Measurements from ENCODE around the gene EZR.
"Not testable (repeated sequence)": the region's sequence is repeated elsewhere in the genome, so short reads cannot be mapped to it uniquely, and the experiment has no call there.

The EZR gene

DNA sequence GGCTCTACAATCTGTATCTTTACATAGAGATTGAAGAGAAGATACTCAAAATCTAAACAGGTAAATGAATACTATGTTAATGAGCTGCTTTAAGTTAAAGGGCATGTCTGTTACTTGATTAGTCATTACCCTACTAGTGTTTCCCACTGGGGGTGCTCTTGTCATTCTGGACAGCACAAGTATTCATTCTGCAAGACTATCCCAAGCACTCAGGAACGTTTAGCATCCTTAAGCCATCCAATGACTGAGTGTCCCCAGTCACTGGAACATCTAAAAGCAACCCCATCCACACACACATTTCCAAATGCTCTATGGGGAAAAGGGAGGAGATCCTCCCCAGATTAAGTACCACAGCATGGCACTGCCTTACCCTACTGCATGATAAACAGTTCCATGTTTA lies 25.7 kb downstream of the EZR start:
- DNase-seq: peak; percentile 65

DNA sequence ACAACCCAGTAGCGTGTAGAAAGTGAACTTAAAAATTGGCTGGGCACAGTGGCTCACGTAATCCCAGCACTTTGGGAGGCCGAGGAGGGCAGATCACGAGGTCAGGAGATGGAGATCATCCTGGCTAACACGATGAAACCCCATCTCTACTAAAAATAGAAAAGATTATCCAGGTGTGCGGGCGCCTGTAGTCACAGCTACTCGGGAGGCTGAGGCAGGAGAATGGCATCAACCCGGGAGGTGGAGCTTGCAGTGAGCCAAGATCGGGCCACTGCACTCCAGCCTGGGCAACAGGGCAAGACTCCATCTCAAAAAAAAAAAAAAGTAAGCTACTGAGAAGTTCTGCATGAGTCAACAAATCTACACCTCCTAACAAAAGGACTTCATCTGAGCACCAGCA lies 26.7 kb downstream of the EZR start:
- not testable (repeated sequence) for DNase-seq

DNA sequence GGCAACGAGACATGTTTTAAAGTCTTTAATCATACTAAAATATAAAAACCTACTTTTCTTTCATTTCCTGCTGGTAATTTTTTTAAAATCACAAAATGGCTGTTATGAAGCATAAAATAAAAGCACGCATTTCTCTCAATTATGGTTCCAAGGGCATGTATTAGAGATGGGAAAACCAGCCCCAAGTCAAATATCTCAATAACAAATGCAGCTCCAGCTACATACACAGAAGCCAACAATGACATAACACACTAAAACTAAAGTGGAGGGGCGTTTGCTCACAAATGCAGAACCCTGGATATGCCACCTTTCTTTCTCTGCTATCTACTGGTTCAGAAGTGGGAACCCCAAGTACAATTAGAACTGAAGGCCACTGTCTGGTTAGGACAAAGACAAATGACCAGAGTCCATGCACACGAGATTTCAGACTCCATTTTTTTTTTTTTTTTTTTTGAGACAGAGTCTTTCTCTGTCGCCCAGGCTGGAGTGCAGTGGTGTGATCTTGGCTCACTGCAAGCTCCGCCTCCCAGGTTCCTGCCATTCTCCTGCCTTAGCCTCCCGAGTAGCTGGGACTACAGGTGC lies 27.8 kb downstream of the EZR start:
- no peak for DNase-seq

DNA sequence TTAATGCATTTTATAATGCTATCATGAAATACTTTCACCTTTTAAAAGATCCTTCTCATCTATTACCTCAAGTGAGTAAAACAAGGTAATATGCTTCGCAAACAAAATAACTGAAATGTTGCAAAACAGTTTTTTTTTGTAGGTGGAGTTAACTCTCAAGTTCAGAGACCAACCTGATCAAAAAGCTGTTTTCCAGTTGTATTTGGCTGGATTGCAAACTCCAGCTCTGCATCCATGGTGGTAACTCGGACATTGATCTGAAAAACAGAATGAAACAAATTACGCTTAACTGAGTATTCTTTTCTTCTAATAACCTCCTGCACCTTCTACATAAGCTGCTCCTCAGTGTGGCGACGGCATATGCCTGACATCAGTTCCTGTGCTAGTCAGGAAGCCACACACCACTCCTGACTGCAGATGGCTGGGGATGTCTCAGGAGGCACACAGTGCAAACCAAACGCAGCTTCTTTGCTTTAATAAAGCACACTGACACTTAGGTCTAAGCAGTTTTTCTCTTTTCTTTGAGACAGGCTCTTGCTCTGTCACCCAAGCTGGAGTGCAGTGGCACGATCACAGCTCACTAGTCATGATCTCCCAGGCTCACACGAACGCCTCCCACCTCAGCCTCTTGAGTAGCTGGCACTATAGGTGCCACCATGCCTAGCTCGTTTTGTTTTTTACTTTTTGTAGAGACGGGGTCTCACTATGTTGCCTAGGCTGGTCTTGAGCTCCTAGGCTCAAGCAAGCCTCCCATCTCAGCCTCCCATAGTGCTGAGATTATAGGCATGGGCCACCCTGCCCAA lies 29.9 kb downstream of the EZR start:
- DNase-seq: peak; percentile 79

DNA sequence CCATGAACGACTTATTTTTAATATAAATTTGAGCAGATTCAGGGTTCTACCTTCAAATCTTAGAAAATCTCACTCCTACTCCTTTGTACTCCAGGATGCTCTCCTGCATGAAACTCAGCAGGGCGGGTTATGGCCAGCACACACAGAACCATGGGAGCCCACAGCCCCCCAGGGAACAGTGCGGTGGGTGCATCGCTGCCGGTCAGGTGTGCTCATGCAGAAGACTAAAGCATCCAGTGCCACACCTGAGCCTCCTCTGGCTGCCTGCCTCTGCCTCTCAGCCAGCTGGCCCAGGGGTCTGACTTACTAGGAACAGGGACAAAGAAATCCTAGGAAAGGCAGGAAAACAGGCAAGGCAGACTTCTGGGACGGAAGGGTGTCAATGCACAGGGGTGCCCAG lies 31.8 kb downstream of the EZR start:
- DNase-seq: no peak

DNA sequence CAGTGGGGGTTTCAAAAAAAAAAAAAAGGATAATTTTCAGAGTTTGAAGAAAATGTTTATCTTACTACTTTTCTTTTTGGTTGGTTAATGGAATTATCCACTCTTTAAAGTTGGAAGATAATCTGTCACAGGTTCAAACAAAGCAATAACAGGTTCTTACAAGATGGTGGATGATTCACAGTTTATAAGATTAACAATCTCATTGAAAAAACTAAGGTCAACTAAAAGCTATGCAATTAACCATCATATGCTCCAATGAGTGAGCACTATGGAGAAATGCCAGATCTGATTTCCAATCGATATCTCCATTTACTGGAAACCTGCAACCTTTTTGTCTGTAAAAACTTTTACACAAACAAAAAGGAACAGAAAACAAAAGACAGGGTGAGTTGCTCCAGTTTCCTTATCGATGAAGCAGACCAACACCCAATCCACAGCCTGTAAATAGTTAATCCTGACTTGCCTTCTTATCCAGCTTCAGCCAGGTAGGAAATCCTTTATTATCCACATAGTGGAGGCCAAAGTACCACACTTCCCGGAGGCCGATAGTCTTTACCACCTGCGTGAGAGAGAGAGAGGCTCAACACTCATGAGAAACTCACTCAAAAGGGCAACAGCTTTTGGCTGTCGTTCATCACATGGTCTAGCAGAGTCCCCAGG lies 32.4 kb downstream of the EZR start:
- no peak for DNase-seq

DNA sequence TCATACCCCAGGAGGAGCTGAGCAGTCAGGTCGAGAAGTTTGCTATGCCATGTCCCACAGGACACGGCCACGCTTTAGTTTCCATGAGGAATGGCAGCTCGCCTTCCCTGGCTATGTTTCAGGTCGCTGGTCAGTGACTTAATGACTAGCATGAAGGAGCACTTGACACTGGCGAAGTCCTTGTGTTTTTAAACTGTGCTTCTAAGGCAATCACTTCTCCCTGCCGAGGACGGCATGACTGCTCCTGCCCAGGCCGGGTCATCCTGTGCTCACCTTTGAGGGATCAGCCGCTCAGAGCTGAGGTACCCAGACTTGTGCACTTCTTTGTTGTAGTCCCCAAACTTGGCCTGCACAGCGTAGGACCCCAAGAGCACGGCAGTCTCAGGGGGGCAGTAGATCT lies 34.1 kb downstream of the EZR start:
- no peak for DNase-seq

DNA sequence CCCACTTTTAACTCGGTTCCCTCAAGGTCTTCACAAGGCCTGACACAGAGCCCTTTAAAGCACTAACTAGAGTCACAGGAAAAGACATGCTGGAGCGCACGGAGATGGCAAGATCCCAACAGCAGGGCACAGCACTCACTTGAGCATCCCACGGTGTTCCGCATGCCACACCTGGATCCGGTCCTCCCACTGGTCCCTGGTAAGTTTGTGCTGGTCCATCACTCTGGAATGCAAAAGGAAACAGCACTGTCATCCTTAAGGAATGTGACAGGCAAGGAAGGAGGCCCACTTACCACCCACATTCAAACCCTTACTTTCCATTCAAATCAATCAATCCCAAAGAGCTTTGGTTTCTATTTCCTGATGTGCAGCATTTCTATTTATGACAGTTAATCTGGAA lies 34.7 kb downstream of the EZR start:
- DNase-seq: no peak

DNA sequence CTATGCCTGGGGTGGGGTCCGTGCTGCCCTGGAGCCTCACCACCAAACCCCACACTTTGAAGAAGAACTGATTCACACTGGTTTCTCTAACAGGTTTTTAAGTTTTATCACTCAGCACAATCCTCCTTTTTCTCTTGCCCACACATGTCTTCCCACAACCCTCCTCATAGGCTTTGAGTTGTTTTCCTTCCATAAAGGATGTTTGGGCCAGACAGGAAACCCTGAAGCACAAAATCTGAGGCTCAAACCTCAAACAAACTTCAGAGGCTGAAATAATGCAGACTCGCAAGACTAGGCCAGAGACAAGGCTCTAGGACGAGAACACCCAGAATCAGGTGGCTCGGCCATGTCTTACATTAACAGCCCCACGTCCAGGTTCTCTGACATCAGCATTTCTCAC lies 35.3 kb downstream of the EZR start:
- DNase-seq: no peak

DNA sequence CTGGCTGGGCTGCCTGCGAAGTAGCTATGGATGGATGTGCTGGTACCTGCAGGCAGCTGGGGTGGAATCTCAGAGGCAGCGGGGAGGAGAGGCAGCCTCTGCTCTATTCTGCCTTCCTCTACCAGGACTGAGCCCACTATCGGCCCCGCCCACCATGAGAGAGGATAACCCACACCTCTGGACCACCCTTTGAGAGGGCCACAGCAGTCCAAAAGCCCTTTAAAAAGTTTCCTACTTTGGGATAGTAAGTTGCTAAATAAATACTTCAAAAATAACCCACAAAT lies 36.1 kb downstream of the EZR start:
- DNase-seq: no peak

DNA sequence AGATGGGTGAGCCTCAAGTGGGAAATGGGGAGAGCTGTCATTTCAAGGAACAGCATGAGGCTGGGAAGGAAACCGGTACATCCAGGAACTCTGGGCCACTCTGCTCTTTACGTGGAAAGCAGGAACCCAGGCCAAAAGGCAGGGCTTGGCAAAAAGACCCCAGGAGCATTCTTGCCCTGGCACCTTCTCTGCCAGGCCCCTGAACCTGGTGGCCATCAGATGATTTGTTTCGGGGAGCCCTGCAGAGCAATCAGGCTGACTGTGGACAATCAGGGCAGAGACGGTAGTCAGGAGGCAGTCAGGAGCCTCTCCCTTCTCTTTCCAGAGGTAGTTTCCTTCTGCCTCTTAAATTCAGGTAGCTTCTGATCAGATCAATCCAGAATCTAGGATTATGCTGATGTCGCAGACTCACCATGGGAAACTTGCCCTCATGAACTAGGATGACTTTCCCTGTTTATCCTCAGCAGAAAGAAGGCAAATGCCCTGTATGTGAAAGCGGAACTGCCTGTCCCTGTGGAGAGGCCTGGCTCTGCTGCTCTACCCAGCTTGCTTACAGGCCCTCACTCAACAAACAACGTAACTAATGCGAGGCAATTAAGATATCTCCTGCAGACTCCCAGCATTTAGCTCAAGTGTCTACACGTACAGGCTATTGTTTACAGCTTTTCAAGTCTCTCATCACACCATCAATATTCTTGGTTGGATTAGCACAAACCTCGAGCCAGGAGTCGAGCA lies 36.6 kb downstream of the EZR start:
- DNase-seq: no peak

DNA sequence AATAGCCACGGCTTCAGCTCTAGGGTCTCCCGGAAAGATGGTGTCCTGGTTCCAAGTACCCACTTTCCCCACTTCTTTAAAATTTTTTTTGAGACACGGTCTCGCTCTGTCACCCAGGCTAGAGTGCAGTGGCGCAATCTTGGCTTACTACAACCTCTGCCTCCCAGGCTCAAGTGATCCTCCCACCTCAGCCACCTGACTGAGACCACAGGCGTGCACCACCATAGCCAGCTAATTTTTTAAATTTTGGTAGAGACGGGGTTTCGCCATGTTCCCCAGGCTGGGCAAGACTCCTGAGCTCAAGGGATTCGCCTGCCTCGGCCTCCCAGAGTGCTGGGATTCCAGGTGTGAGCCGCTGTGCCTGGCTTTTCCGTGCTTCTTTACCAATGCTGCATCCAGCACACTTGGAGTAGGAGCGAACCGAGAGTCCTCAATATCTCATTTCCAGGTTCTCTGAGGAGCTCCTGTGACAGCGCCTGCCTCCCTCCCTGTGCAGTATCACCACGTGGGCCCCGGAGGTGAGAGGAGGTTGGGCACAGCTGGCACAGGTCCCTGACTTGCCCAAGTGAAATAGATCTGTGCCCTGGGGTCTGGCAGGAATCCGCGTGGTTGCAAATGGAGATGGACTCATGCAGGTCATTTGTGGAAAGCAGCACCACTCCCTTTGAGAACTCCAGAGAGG lies 37.3 kb downstream of the EZR start:
- DNase-seq: no peak

DNA sequence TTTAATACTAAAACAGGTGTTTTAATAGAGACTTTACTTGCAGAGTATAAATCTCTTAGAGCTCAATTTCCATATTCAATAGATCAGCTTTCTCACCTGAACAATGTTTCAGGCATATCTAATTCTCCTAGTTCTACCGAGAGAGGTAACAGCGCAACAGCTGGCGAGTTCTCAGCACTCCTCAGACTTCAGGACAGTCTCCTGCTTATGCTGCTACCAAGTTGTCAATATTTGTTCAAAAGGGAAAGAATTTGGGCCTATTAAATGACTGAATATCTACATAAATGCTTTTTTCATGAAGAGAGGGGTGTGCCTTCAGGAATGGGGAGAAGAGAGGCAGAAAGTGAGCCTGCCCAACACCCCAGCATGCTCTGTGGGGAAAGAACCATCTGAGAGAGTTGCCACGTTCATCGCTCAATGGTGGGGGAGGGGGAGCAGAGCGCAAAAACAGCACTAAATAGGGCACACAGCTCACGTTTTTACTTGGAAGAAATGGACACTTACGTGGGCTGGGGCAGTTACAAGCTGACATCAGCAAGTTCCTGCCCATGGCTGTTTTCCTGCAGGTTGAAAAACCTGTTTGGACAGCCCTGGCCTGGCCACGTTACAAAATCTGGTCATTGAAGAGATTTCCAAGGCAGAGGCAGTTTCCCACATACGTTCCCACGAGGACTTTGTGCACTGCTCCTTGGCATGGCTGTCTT lies 38.0 kb downstream of the EZR start:
- DNase-seq: no peak

DNA sequence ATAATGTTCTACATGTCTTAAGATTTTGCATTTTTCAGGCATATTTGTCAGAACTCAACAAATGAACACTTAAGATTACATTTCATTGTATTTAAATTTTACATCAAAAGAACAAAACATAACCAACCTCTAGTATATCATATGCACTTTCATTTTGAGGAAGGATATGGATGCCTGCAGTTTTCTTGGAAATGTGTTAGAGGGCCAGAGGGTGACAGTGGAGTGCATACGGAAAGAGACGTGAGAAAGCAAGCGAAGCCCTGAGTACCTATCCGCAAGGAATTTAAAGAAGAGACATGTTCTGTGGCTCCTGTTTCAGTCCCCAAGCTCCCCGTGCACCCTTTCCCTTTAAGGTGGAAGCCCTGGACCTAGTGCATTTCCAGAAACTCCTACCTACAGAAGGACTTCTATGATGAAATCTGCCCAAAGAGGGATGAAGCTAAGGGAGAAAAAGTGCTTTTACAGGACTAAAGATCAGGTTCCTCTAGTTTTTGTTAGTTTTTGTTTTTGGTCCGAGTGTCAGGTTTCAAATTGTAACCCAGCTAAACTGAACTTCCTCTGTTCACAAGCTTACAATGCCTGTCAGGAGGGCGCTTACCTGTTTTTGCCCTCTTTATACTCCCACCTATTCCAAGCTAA lies 38.8 kb downstream of the EZR start:
- no peak for DNase-seq

DNA sequence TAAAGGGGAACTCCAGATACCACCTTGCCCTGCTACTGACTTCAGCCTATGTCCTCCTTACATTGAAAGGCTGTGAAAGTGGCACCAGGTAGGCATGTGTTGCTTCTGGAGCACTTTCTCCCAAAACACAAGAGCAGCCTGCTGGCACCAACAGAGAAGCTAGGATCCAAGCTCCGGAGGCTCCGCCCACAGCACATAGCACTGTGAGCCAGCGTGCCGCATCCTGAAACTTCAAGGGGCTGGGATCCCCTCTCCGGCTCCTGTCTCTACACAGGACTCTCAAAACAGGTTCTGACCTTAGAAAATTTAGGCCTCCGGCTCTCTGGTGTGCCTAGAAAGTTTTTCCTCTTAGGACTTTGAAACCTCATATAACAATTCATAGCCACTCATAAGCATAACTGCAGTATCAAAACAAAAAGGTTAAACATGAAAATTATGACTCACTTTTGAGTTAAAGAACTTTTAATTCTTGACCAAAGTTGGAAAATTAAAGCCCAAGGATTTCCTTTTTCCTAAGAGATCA lies 41.1 kb downstream of the EZR start:
- no peak for DNase-seq

DNA sequence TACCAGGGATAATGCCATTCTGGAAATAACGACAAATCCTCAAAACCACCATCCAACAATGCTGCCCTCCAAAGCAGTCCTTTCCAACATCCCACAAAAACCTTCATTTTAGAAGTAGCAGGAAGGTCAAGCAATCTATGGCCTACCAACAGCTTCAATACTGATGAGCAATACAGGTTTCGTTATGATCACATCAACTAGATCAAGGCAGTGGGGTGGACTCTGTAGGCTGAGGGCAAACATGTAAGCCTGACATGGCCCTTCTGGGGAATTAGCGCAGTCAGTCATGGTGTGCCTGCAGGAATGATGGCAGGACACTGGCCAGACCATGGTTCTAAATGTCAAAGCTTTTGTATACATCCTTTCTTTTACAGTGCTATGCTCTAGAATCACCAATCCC lies 41.7 kb downstream of the EZR start:
- no peak for DNase-seq

DNA sequence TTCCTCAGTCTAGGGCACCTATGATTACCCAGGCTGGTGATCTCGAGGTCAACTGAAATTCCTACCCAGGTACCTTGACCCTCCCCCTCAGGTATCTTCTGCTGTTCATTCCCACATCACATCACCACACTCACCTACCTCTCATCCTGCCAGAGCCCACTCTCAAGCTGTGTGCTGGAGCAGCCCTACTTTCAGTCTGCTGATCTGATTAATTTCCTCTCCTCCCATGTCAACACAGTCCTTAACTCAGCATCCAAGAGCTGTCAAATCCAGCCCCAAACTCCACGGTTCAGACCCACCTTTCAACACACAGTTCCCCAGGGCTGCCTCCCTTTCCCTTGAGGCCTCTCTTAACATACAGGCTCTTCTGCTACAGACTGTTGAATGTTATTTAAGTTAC lies 42.4 kb downstream of the EZR start:
- no peak for DNase-seq

DNA sequence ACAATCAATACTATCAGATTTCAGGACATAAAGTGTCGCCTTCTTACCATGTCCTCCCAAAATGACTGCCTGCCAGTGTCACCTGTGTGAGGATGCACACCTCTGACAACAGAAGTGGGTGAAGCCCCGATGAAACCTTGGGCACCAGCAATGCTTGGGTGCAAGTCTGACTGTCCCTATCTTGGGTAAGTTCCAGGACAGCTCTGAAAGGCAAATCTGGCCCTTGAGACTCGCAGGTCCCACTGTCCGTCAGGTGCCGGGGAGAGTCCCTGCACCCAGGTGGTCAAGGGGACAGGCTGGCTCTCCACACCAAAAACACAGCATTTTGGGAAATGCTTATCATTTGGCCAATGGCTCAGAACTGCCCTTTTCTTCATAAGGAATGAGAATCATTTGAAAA lies 43.3 kb downstream of the EZR start:
- DNase-seq: no peak

DNA sequence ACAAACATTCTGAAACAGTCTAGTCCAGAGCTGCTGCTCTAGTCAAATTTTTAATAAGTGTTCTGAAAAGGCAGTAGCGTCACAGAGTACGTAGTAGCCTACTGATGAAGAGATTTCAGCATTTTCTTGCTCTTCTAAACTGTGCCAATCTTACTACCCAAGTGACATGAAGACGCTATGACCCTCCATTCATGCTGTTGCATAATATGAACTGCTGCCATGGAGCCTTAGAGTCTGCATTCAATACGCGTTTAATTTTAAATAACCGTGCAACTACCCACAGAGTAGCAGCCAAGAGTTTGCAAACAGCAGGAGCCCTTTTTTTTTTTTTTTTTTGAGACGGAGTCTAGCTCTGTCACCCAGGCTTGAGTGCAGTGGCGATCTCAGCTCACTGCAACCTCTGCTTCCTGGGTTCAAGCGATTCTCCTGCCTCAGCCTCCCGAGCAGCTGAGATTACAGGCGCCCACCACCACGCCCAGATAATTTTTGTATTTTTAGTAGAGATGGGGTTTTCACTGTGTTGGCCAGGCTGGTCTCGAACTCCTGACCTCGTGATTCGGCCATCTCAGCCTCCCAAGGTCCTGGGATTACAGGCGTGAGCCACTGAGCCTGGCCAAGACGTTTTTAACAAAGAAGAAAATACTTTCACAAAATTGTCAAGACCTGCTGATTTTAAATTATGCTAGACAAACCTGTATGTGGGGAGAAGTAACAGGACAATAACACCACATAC lies 44.3 kb downstream of the EZR start:
- DNase-seq: peak; percentile 36

DNA sequence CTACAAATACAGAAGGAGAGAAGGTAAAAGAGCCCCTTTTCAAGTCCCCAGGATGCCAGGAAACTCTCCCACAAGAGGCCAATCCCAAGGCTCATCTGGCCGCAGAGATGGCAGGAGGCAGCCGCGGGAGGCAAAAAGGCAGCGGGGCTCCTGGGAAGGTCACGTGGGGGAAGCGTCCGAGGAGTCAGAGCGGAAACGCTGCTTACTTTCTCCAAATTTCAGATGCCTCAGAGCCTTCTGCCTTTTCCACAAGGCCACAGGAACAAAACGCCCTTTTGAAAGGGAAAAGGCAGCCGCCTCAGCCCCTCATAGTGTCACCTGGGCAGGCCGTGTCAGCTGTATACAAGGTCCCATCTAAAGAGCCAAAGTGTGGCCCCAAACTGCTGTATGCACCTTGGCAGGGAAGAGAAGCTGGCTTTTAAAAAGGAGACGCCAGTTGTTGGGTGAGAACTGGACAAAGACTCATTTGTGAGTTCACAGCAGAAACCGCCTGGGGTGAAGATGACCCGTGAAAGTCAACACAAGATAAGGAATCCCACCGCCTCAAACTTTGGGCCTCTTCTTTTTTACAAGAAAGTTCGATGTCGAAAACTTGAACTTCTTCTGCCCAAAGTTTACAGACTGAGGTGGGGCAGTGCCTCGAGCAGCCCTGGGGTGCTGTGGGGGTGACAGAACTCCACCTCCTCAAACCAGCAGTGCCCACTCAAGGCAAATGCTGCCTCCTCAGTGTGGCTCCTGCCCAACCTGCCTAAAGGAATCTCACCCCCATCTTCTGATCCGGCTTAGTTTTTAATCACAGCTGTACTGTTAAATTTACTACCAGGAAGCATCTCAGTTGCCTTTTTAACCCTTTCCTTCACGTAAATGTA lies 45.4 kb downstream of the EZR start:
- peak; percentile 41 for DNase-seq

All from CD4-positive, alpha-beta T cell treated with Interleukin-17A for 1 hour (primary cell).